ENCODE measurements around the gene PUSL1. TPM values are rescaled to one million over a fixed set of nuclear protein-coding genes. Genes with fewer than 3 reads are reported as not detected.

The PUSL1 gene
- total and polyA plus RNA-seq, 2 donors from 2014 or later, result 12.6 to 13.9 TPM

DNA sequence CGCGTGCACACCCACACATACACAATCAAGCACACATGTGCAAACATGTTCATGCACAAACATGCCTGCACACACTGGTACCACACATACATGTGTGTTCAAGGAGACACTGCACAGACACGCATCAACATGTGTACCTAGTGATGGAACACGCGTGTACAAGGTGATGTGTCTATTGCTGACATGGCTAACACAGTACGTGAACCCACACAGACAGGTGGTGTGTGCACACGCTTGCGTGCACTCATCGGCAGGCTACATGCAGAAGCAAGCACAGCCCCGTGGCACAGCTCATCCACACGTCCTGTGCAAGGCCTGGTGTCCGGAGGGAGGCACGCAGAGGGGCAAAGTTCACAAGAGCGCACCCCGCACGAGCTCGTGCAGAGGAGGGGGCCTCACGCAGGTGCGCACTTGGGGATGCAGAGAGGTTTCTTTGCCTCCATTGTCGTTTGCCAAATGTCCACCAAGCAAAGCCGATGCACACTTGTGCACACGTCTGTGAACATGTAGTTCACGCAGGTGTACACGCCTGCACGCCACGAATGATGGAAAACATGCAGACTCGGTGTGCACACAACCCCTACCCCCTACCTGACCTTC is 1.6 kb upstream of the PUSL1 start:
- no peak for FAIRE-seq
- H3K4me1 ChIP-seq (ENCODE audit: control insufficient read depth in 2 of 3, insufficient read depth in 2 of 3, low read depth in 1 of 3, low read length in 3 of 3), result peaks cover 0 to 36% (median 12%) of the 10 kb centered on the region in 3 donors
- no peak overlapping the region for H3K27ac ChIP-seq (ENCODE audit: low read depth in 2 of 2, low read length in 2 of 2)
- DNase-seq, result no peak
- H3K9ac ChIP-seq (ENCODE audit: low read length in 3 of 3), result peak overlapping the region in 2 of 3 donors; percentile 6 to 13
- H3K36me3 ChIP-seq (ENCODE audit: control insufficient read depth in 2 of 3, insufficient read depth in 3 of 3, low read length in 3 of 3), result peaks cover 0 to 6% (median 0%) of the 10 kb centered on the region in 3 donors
- peak overlapping the region; percentile 53 to 74 (median 71) for H3K4me3 ChIP-seq (ENCODE audit: low read length in 3 of 3)
- TF ChIP-seq, protein P1, sequence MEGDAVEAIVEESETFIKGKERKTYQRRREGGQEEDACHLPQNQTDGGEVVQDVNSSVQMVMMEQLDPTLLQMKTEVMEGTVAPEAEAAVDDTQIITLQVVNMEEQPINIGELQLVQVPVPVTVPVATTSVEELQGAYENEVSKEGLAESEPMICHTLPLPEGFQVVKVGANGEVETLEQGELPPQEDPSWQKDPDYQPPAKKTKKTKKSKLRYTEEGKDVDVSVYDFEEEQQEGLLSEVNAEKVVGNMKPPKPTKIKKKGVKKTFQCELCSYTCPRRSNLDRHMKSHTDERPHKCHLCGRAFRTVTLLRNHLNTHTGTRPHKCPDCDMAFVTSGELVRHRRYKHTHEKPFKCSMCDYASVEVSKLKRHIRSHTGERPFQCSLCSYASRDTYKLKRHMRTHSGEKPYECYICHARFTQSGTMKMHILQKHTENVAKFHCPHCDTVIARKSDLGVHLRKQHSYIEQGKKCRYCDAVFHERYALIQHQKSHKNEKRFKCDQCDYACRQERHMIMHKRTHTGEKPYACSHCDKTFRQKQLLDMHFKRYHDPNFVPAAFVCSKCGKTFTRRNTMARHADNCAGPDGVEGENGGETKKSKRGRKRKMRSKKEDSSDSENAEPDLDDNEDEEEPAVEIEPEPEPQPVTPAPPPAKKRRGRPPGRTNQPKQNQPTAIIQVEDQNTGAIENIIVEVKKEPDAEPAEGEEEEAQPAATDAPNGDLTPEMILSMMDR (IDR thresholded peaks at IDR 0.05; ENCODE audit: borderline replicate concordance, extremely low read depth, insufficient read depth), result no peak
- intact Hi-C loops (cut with DNase I), result no loop called here
- no peaks in the 10 kb centered on the region for H3K27me3 ChIP-seq (ENCODE audit: control insufficient read depth, insufficient read depth, low read length)
- no peaks in the 10 kb centered on the region for H3K9me3 ChIP-seq (ENCODE audit: control insufficient read depth in 2 of 3, insufficient read depth in 1 of 3, low read length in 3 of 3)

DNA sequence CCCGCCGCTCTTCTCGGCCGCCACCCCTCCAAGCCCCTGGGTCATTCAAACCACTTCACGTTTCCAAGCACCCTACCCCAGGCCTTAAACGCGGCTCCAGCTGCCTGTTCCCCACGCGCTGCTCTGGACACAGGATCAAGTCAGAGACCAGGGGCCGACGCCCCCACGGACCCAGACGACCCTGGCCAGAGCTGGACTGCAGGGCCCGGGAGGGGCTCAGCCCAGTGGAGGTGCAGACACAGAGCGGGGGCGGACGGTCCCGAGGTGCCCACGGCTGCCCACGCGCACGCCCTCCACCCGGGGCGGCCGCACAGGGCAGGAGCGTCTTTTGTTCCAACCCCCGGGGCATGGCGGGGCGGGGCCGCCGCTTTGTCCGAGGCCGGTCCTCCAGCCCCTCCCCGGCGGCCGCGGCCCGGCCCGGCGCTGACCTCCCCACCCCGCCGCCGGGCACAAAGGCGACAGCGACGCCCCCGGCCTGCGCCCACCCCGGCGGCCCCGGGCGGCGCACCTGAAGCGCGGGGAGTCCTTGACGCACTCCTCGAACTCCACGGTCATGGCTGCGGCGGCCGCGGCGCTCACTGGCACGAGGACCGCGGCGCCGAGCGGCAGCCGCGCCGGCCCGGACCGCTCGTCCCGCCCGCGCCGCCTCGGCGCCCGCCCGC is 1.0 kb upstream of the PUSL1 start:
- H3K4me1 ChIP-seq (ENCODE audit: control insufficient read depth in 2 of 3, insufficient read depth in 2 of 3, low read depth in 1 of 3, low read length in 3 of 3), result peaks cover 0 to 36% (median 12%) of the 10 kb centered on the region in 3 donors
- H3K9ac ChIP-seq (ENCODE audit: low read length in 3 of 3), result peak overlapping the region in 1 of 3 donors; percentile 13
- DNase-seq (peak in 1 of 5 donors; percentile 83), FAIRE-seq (no peak)
- TF ChIP-seq, protein P1 (IDR thresholded peaks at IDR 0.05; ENCODE audit: borderline replicate concordance, extremely low read depth, insufficient read depth), result no peak
- H3K27ac ChIP-seq (ENCODE audit: low read depth in 2 of 2, low read length in 2 of 2), result peak overlapping the region in 1 of 2 donors; percentile 32
- H3K36me3 ChIP-seq (ENCODE audit: control insufficient read depth in 2 of 3, insufficient read depth in 3 of 3, low read length in 3 of 3), result peaks cover 0 to 6% (median 0%) of the 10 kb centered on the region in 3 donors
- no peaks in the 10 kb centered on the region for H3K27me3 ChIP-seq (ENCODE audit: control insufficient read depth, insufficient read depth, low read length)
- H3K4me3 ChIP-seq (ENCODE audit: low read length in 3 of 3), result peak overlapping the region; percentile 53 to 74 (median 71)
- no peaks in the 10 kb centered on the region for H3K9me3 ChIP-seq (ENCODE audit: control insufficient read depth in 2 of 3, insufficient read depth in 1 of 3, low read length in 3 of 3)
- intact Hi-C loops (cut with DNase I), result no loop called here

DNA sequence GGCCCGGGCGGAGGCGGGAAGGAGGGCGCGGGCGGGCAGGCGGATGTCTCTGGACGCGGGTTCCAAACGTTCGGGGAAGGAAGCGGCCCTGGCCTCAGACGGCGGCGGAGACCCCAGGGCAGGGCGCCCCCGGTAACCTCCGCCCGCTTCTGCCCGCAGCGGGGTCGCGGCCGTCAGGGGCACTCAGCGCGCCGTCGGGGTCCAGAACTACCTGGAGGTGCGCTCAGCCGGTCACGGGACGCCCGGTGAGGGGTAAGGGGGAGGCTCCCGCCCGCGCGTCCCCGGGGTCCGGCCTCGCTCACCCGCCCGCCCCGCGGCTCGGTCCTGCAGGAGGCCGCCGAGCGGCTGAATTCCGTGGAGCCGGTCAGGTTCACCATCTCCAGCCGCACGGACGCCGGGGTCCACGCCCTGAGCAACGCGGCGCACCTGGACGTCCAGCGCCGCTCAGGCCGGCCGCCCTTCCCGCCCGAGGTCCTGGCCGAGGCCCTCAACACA is 406 bp downstream of the PUSL1 start:
- DNase-seq, result peak in 1 of 5 donors; percentile 90
- peak overlapping the region; percentile 26 to 64 (median 45) for H3K4me3 ChIP-seq (ENCODE audit: low read length in 3 of 3)
- intact Hi-C loops (cut with DNase I), result no loop called here
- no peaks in the 10 kb centered on the region for H3K27me3 ChIP-seq (ENCODE audit: control insufficient read depth, insufficient read depth, low read length)
- H3K36me3 ChIP-seq (ENCODE audit: control insufficient read depth in 2 of 3, insufficient read depth in 3 of 3, low read length in 3 of 3), result peaks cover 0 to 7% (median 6%) of the 10 kb centered on the region in 3 donors
- H3K9me3 ChIP-seq (ENCODE audit: control insufficient read depth in 2 of 3, insufficient read depth in 1 of 3, low read length in 3 of 3), result no peaks in the 10 kb centered on the region
- peak overlapping the region in 2 of 3 donors; percentile 32 to 80 for H3K9ac ChIP-seq (ENCODE audit: low read length in 3 of 3)
- TF ChIP-seq, protein P1 (IDR thresholded peaks at IDR 0.05; ENCODE audit: borderline replicate concordance, extremely low read depth, insufficient read depth), result no peak
- peaks cover 0 to 36% (median 12%) of the 10 kb centered on the region in 3 donors for H3K4me1 ChIP-seq (ENCODE audit: control insufficient read depth in 2 of 3, insufficient read depth in 2 of 3, low read depth in 1 of 3, low read length in 3 of 3)
- peak overlapping the region; percentile 85 to 89 for H3K27ac ChIP-seq (ENCODE audit: low read depth in 2 of 2, low read length in 2 of 2)
- no peak for FAIRE-seq

All from kidney (tissue), 14 donors.